CD4-positive, alpha-beta T cell treated with Interleukin-21 for 1 hour (primary cell): Measurements from ENCODE around the gene CELF5.
"Not testable (repeated sequence)": the region's sequence is repeated elsewhere in the genome, so short reads cannot be mapped to it uniquely, and the experiment has no call there.

Experiments
- DNase-seq: peaks from one replicate; pipeline ENCODE4 v3.0.0-alpha.2; 2020

Gene CELF5

GRCh38 chr19:3276341-3276799 is 51.9 kb downstream of the CELF5 start:
- peak; percentile 65 for DNase-seq

DNA sequence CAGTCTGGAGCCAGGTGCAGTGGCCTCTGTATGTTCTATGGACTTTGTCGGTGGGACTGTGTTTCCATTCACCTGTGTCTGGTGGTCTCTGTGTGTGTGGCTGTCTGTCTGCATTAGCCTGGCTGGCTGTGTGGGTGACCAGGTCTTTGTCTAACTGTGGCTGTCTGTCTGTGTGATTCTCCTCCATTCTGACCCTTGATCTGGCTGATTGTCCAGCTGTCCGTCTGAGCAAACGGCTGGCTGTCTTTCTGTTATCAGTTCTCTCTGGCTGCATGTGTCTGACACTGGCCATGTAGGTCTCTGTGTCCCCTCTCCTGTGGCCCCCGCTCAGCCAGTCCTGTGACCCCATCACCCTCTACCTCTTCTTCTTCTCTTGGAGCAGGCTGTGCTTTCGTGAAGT is 53.2 kb downstream of the CELF5 start:
- no peak for DNase-seq

DNA sequence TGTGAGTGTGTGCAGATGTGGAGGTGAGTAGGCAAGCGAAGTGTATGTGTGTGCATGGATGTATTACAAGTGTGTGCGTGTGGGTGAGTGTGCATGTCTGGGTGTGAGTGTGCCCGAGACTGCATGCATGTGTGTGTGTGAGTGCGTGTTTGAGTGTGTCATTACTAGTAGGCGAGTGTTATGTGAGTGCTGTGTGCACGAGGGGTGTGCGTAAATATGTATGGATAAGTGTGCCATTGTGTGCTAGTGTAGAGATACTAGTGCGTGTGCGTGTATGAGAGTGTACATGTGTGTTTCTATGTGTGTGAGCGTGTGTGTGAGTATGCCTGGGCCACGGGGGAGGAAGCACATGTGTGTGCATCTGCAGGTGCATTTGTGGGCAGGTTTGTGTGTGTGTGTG is 53.8 kb downstream of the CELF5 start:
- DNase-seq, result no peak

GRCh38 chr19:3278749-3279148 is 54.3 kb downstream of the CELF5 start:
- DNase-seq, result no peak

DNA sequence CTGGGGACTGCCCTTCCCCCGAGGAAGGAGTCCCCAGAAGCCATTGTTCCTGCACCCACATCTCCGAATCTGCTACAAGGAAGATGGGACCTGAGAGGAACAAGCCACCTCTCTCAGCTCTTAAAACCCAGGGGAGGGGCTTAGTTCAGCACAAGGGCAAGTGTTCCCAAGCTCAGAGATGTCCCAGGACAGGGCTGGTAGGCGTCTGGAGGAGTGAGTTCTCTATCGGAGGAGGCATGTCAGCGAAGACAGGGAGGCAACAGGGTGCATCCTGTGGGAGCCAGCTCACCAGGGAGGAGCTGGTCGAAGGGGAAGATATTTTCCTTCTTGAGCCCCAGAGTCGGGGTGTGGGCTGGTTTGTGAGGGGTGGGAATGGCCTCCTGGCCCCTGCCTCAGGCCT is 54.8 kb downstream of the CELF5 start:
- no peak for DNase-seq

GRCh38 chr19:3281026-3281425 is 56.6 kb downstream of the CELF5 start:
- no peak for DNase-seq

GRCh38 chr19:3282155-3282554 is 57.7 kb downstream of the CELF5 start:
- DNase-seq, result no peak

GRCh38 chr19:3282564-3282963 is 58.1 kb downstream of the CELF5 start:
- no peak for DNase-seq

DNA sequence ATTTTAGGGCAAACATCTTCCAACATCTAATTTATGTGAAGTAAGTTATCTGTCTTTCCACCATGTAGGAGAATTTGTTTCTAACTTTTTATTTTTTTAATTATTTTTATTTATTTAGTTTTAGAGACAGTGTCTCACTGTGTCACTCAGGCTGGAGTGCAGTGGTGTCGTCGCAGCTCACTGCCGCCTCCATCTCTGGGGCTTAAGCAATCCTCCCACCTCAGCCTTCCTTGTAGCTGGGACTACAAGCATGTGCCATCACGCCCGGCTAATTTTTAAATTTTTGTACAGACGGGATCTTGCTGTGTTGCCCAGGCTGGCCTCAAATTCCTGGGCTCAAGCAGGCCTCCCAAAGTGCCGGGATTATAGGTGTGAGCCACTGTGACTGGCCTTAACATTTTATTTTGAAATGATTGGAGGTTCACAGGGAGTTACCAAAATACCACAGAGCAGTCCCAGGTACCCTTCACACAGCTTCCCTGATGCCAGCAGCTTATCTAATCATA is 58.8 kb downstream of the CELF5 start:
- DNase-seq, result no peak

DNA sequence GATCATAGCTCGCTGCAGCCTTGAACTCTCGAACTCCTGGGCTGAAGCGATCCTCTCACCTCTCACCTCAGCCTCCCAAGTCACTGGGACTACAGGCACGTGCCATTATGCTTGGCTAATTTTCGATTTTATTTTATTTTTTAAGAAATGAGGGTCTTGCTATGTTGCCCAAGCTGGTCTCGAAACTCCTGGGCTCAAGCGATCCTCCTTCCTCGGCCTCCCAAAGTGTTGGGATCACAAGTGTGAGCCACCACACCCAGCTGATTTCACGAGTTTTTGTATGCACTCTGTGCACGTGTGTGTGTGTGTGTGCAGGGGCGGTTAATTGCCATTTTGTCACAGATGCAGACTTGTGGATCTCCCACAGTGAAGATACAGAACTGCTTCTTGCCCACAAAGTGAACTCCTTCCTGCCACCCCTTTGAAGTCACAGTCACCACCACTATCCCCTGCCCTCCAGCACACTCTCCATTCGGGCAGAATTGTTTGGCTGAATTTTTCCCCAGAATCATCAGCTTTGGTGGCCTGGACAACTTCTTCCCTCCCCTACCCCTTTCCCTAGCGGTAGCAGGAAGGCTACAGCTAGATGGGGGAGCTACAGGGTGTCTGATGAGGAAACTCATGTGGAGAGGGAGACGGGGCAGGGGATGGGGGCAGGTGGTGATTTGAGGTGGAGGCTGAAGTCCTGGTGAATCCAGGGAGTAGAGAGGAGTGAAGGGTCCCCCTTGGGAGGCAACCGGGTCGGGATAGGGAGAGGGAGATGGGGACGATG is 59.6 kb downstream of the CELF5 start:
- no peak for DNase-seq

GRCh38 chr19:3284759-3285646 is 60.5 kb downstream of the CELF5 start:
- peak; percentile 78 for DNase-seq

DNA sequence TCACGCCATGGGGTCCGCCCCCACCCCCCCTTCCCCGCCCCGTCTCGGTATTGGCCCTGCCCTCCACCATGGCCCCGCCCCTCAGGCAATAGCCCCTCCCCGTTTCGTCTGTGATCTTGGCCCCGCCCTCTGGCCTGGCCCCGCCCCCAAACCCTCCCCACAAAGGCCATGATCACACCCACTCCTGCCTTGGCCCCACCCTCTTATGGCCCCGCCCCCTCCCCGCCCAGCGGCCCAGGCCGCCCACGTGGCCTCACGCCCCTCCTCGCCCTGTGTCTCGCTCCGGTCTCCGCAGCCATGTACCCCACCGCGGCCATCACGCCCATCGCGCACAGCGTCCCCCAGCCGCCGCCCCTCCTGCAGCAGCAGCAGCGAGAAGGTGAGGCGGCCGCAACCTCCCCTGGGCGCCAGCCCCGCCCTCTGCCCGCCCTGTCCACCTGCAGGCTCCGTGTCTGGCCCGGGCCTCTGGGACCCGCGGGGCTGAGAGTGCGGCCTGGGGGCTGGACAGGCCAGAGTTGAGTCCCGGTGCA is 61.3 kb downstream of the CELF5 start:
- peak; percentile 53 for DNase-seq

GRCh38 chr19:3287814-3288213 is 63.4 kb downstream of the CELF5 start:
- no peak for DNase-seq

GRCh38 chr19:3288437-3288836 is 64.0 kb downstream of the CELF5 start:
- not testable (repeated sequence) for DNase-seq

- DNase-seq, result no peak
Measured at GRCh38 chr19:3289971-3290569, 65.6 kb downstream of the CELF5 start.

DNA sequence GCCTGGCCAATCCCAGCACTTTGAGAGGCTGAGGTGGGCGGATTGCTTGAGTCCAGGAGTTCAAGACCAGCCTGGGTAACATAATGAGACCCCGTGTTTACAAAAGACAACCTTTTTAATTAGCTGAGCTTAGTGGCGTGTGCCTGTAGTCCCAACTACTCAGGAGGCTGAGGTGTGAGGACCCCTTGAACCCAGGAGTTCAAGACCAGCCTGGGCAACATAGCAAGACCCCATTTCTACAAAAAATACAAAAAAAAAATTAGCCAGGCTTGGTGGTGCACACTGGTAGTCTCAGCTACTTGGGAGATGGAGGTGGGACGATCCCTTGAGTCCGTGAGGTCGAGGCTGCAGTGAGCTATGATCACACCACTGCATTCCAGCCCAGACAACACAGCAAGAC is 66.4 kb downstream of the CELF5 start:
- not testable (repeated sequence) for DNase-seq

DNA sequence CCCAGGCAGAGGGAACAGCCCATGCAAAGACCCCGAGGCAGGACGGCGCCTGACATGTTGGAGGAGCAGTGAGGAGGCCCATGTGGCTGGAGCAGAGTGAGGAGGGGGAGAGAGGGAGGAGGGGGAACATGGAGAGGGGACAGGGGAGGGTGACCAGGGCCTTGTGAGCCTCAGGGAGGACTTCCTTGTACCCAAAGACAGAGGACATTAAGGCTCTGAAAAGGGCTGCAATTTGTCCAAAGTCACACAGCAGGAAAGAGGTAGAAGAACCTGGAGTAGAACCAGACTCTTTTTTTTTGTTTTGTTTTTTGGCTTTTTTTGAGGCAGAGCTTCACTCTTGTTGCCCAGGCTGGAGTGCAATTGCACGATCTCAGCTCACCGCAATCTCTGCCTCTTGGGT is 67.2 kb downstream of the CELF5 start:
- no peak for DNase-seq

GRCh38 chr19:3292958-3293529 is 68.6 kb downstream of the CELF5 start:
- no peak for DNase-seq

- DNase-seq, result no peak
Measured at GRCh38 chr19:3293560-3293959, 69.1 kb downstream of the CELF5 start.

GRCh38 chr19:3294080-3294850 is 69.8 kb downstream of the CELF5 start:
- no peak for DNase-seq

- DNase-seq, result no peak
Measured at GRCh38 chr19:3295581-3295980, 71.1 kb downstream of the CELF5 start.

DNA sequence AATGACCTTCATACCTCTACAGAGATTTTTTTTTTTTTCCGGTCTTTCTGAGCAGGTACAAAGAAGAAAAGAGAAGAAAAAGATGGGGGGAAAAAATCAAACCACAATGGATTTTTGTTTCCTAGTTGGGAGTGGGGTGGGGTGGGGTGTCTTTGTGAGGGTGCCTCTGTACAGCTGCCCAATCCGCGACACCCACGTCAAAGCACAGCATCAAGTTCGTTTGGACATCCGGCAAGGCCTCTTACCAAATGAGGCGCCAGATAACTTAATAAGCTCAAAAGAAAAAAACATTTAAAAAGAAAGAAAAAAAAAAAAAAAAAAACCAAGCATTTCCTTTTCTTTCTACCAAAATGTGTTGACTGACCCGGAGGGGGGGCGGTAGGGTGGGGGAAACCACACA is 71.6 kb downstream of the CELF5 start:
- no peak for DNase-seq
